ENCODE data around the gene BGN.

BGN gene

DNA sequence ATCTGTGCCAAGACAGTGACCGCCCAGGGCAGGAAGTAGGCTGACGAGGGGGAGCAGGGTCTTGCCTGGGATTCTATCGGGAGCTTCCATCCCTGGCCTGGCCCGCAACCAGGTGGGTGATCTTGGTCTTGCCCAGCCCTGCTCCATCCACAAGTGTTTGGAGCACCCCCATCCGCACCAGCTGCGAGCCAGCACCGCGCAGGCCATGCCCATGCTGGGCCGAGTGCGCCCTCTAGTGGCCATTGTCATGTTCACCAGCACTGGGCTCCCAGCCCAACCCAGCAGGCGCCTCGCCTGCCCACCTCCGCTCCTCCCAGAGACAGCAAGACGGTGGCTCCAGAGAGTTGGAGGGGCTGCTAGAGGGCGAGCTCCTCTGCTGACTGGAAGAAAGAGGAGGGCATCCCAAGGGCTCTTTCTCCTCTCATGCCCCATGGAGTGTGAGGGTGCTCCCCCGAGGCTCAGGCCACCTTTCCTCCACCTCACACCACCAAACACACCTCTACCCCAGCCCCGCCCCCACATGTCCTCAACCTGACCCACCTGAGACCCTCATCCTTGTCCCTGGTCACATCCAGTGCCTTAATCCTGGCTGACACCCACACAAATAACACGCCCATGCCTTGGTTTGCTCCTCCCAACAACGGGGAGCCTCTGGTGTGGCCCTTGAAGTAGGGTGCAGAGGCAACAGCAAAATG is 12.9 kb downstream of the BGN start:
- peak; percentile 70 for DNase-seq (ENCODE audit: low spot score)

DNA sequence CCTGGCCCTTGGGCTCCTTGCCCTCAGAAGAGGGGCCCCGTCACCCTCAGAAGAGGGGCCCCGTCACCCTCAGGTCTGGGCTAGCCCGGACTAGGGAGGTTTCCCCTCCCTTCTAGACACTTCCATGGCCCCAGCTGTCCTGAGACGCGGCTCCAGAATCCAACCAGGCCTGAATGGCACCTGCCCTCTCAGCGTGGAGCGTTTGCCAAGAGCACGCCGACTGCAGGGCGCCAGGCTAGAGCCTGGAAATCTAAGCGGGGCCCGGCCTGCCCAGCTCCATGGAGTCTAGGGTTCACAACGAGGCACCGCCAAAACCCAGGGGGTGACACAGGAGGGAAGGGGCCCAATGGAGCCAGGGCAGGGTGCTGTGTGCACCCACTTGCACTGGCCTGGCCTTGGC is 14.8 kb downstream of the BGN start:
- no peak for DNase-seq (ENCODE audit: low spot score)

DNA sequence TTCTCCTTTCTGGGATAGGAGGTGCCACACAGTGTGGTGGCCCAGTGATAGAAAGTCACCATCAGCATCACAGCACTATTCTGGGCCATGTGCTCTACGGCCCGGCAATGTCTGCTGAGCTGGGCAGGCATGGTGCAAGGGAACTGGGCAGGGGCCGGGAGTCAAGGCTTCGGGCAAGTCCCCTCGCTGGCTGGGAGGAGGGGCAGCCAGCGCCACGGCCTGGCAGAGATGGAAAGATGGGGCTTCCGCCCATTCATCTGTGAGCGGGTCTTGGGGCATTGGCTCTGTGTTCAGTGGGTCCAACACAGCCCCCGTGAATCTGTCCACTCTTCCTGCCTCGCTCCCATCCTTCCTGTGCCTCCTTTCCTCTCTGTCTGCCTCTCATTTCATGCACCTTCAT is 15.6 kb downstream of the BGN start:
- DNase-seq (ENCODE audit: low spot score): no peak

GRCh38 chrX:153511784-153512500 is 17.2 kb downstream of the BGN start:
- no peak for DNase-seq (ENCODE audit: low spot score)

GRCh38 chrX:153512501-153512893 is 17.7 kb downstream of the BGN start:
- DNase-seq (ENCODE audit: low spot score): no peak

DNA sequence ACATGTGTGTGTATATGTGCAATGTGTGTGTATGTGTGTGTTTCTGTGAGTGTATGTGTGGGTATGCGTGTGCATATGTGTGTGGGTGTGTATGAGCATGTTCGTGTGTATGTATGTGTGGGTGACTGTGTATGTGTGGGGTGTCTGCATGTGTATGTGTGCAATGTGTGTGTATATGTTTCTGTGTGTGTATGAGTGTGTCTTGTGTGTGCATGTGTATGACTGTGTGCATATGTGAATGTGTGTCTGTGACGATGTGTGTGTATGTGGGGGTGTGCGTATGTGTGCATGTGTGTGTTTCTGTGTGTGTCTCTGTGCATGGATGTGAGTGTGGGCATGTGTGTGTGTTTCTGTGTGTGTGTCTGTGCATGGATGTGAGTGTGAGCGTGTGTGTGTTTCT is 18.5 kb downstream of the BGN start:
- no peak for DNase-seq (ENCODE audit: low spot score)

DNA sequence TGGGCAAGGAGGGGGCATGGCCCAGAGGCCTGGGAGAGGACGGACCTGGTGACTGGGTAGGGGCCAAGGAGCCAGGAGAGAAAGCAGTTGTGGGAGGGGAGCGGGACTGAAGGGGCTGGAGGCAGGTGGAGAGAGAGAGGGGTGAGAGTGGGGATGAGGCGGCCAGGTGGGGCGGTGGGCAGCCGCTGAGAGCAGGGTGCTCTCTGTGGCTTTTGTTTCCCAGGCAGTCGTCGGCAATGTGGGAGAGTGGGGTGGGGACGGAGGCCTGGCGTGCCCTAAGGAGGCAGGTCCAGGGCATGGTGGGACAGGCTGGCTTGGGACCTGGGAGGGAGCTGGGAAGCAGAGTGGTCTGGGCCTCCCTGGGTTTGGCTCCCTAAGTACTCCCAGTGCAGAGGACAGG is 19.5 kb downstream of the BGN start:
- DNase-seq (ENCODE audit: low spot score): no peak

- DNase-seq (ENCODE audit: low spot score): no peak
Measured at GRCh38 chrX:153515435-153515834, 20.7 kb downstream of the BGN start.

DNA sequence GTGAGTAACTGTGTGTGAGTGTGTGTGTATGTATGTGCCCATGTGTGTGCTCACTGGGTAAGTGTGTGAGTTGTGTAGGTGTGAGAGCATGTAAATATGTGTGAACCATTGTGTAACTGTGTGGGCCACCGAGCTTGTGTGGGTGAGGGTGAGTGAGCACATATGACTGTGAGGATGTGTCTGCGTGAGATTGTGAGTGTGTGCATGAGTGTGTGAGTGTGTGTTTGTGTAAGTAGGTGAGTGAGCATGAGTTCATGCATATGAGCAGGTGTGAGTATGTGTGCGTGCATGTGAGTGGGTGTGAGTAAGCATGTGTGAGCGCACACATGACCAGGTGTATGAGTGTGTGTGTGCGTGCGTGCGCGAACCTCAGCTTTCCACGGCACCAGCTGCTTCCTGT is 21.3 kb downstream of the BGN start:
- DNase-seq (ENCODE audit: low spot score): no peak

- no peak for DNase-seq (ENCODE audit: low spot score)
Measured at GRCh38 chrX:153517423-153517822, 22.6 kb downstream of the BGN start, which contains the start of gene ATP2B3. Gene ATP2B3 (plus strand): TSS chrX:153517642. CDS start chrX:153536248, 18,606 bp downstream.

DNA sequence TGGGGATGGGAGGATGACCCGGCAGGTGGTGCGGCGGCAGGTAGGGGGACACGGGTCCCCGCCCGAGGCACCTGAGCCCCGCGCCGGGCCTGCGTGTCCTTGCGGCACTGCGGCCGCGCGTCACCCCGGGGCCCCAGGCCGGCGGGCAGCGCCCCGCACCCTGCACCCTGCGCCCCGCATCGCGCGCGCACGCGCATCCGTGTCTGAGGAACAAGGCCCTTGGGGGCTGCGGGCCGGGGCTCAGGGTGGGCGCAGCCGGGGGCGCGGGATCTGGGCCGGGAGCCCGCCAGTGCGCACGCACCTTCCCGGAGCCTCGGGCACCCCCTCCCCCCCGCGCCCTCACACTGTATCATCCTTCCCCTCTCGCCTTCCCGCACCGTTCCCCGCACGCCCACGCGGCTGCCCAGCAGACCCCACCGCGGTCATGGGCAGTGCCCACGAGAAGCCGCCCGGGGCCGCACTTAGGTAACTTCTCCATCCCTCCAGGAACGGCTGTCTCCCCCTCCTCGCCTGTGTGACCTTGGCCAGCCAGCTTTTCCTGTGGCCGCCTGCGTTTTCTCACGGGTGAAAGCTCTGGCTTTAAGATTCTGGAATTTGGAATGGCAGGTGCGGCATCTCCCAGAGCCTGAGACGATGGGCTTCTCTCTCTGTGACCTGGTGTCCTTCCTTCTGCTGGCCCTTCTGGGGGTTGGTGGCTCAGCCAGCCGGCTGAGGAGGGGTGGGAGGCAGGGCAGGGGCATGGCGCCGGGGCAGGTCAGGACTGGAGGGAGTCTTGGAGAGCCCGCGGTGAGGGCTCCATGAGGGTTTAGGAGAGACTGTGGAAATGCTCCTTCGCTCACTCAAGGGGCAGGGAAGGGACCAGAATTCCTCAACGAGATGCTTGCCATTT is 23.4 kb downstream of the BGN start:
- no peak for DNase-seq (ENCODE audit: low spot score)

- DNase-seq (ENCODE audit: low spot score): no peak
Measured at GRCh38 chrX:153519569-153520286, 24.9 kb downstream of the BGN start.

DNA sequence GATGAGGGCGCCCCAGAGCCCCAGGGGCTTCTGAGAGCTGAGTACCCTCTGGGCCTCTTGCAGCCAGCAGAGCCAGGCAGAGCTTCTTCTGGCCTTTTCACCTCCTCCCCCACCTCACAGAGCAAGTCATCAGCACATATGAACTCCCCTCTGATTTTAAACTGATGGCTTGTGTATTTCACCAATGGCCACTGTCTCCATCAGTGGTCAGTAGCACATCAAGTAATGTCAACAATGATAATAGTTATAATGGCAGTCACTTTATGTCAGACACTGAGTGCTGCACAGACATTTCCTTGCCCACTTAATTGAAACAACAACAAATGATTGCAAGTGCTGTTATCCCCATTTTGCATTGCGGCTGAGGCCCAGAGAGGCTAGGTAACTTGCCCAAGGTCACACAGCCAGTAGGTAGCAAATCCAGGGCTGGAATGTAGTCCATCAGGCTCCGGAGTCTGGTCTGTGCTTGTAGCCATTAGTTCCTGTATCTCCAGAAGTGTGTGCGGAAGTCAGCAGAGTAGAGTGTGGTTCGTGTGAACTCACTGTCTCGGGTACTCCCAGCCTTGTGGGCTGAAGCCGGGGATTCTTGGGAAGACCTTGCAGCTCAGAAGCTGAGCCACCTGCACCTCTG is 25.6 kb downstream of the BGN start:
- DNase-seq (ENCODE audit: low spot score): no peak

GRCh38 chrX:153521034-153521433 is 26.3 kb downstream of the BGN start:
- DNase-seq (ENCODE audit: low spot score): no peak

DNA sequence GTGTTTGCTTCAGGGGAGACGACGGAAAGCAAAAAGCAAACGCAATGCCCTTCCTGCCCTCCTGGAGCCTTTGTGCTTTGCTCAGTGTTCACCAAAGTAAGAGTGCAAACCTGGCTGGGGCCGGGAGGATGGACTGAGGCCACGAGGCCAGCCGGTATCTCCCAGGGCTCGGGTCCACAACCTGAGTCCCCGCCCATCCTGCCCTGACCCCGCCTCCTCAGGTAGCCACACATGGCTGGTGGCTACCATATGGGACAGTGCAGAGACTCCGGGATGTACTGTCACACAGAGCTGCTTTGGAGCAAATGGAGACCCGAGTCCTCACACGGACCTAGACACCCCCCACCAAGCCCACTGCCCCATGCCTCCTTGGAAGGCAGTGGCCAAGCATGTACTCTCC is 27.5 kb downstream of the BGN start:
- no peak for DNase-seq (ENCODE audit: low spot score)

GRCh38 chrX:153523269-153523668 is 28.5 kb downstream of the BGN start:
- no peak for DNase-seq (ENCODE audit: low spot score)

DNA sequence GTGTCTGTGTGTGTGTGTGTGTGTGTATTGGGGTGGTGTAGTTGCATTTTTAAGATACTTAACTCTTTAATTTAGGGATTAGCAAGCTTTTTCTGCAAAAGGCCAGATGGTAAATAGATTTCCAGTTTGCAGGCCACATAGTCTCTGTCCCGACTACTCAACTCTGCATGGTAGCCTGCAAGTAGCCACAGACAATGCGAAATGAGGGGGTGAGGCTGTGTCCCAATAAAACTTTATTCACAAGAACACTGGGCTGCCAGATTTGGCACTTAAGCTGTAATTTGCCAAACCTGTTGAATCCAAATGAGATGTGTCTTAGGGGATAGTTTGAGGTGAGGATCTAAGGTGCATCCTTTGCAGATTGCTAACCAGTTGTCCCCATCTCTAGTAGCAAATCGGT is 29.5 kb downstream of the BGN start:
- DNase-seq (ENCODE audit: low spot score): no peak

- no peak for DNase-seq (ENCODE audit: low spot score)
Measured at GRCh38 chrX:153525451-153525850, 30.7 kb downstream of the BGN start.

- DNase-seq (ENCODE audit: low spot score): no peak
Measured at GRCh38 chrX:153526042-153526441, 31.3 kb downstream of the BGN start.

DNA sequence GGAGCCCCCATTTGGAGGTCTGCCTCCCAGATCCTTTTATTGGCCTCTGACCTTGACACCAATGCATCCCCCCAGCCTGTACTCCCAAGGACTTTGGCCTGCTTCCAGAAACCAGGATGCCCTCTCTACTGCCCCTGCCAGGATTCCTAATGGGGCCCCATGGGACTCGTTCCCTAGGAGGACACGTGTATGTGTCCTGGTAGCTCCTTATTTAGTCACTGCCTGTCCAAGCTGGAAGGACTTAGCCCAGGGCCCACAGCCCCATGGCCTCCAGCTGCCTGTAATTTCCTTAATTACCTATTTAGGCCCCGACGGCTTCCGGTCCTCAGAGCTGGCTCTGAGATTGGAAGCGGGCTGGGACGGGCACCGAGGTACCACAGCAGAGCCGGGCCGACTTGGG is 32.0 kb downstream of the BGN start:
- DNase-seq (ENCODE audit: low spot score): no peak

- DNase-seq (ENCODE audit: low spot score): no peak
Measured at GRCh38 chrX:153527208-153527607, 32.4 kb downstream of the BGN start.
